PC-9 (cell line): ENCODE data around the gene UPK1A. TPM values are rescaled to one million over a fixed set of nuclear protein-coding genes. Genes with fewer than 3 reads are reported as not detected.

Experiments used
- BruUV-seq: library from RNA; stranded (reverse); fragments of 400-500 nt; replicated peaks from 2 replicates; lab custom pipeline; 2021; lab: Mats Ljungman, UMichigan
- CTCF ChIA-PET: fragments of 300-600 bp; sonication (Branson Sonifier 250); formaldehyde crosslinking; loops from one replicate; lab custom pipeline; 2022; ENCODE audit warnings: antibody characterized with exemption; lab: Charles Lee
- POLR2A ChIA-PET: fragments of 300-600 bp; sonication (Branson Sonifier 250); formaldehyde crosslinking; loops from one replicate; lab custom pipeline; 2022; ENCODE audit warnings: antibody characterized with exemption; ENCODE audit not compliant: unreplicated experiment; lab: Charles Lee
- DNase-seq, 2 experiments: peaks; one replicate each; pipeline versions ENCODE4 v3.0.0 to v3.0.0-alpha.2; 2015 to 2022; ENCODE audit warnings: mixed read lengths in 1 of 2
- H2AFZ ChIP-seq: fragments of 200-600 bp; sonication (generic); 2 replicates; pipeline ENCODE4 v1.8.1; 2017; ENCODE audit warnings: antibody characterized with exemption
- H3F3A ChIP-seq: fragments of 200-600 bp; sonication (generic); 2 replicates; pipeline ENCODE4 v1.8.1; 2017; ENCODE audit warnings: antibody characterized with exemption, mild to moderate bottlenecking, low read depth; ENCODE audit not compliant: insufficient read depth
- H3K27ac ChIP-seq: fragments of 200-600 bp; sonication (generic); 2 replicates; pipeline ENCODE4 v1.6.1; 2016; ENCODE audit warnings: mixed run types
- H3K27me3 ChIP-seq: fragments of 200-600 bp; sonication (generic); 2 replicates; pipeline ENCODE4 v1.6.1; 2016; ENCODE audit warnings: low read depth, mixed run types; ENCODE audit not compliant: insufficient read depth
- H3K36me3 ChIP-seq: fragments of 200-600 bp; sonication (generic); 2 replicates; pipeline ENCODE4 v1.6.1; 2016; ENCODE audit warnings: low read depth, mixed run types
- H3K4me1 ChIP-seq: fragments of 200-600 bp; sonication (generic); replicated peaks from 2 replicates; pipeline ENCODE4 v1.6.1; 2016; ENCODE audit warnings: mixed run types; ENCODE audit not compliant: insufficient read depth
- H3K4me2 ChIP-seq: fragments of 200-600 bp; sonication (generic); 2 replicates; pipeline ENCODE4 v1.6.1; 2017; ENCODE audit warnings: mixed run types
- H3K4me3 ChIP-seq: fragments of 200-600 bp; sonication (generic); 2 replicates; pipeline ENCODE4 v1.6.1; 2016; ENCODE audit warnings: mixed run types
- H3K79me2 ChIP-seq: fragments of 200-600 bp; sonication (generic); 2 replicates; pipeline ENCODE4 v1.6.1; 2017; ENCODE audit warnings: low read depth, mixed run types
- H3K9me2 ChIP-seq: fragments of 200-600 bp; sonication (generic); 2 replicates; pipeline ENCODE4 v1.8.1; 2017; ENCODE audit warnings: mild to moderate bottlenecking; ENCODE audit not compliant: insufficient read depth
- H3K9me3 ChIP-seq: fragments of 200-600 bp; sonication (generic); 2 replicates; pipeline ENCODE4 v1.8.1; 2016; ENCODE audit warnings: low read depth; ENCODE audit not compliant: insufficient read depth
- H4K20me1 ChIP-seq: fragments of 200-600 bp; sonication (generic); 2 replicates; pipeline ENCODE4 v1.8.1; 2017; ENCODE audit not compliant: insufficient read depth
- CTCF ChIP-seq: fragments of 200-600 bp; sonication (generic); conservative IDR thresholded peaks from 2 replicates; pipeline ENCODE4 v1.6.1; 2017; ENCODE audit warnings: mixed run types, antibody characterized with exemption, mild to moderate bottlenecking, moderate library complexity
- EZH2 ChIP-seq: fragments of 200-600 bp; sonication (generic); IDR thresholded peaks from 2 replicates; pipeline ENCODE4 v1.8.0; 2017; ENCODE audit warnings: antibody characterized with exemption, low read depth
- intact Hi-C: fragments of 100-400 bp; cut with micrococcal nuclease; formaldehyde crosslinking; loops from one replicate; pipeline ENCODE4 v1.10.0; 2022; ENCODE audit not compliant: unreplicated experiment
- total RNA-seq: library from RNA; stranded (reverse); gene quantifications from 2 replicates; pipeline ENCODE4 v1.2.3, GENCODE V29; 2021

The UPK1A gene
- total RNA-seq, 1 experiment from 2014 or later = 1.6 TPM

GRCh38 chr19:35720163-35720524 lies 53.8 kb downstream of the UPK1A start:
- ChIA-PET CTCF (no interaction called here), POLR2A (no interaction called here)
- intact Hi-C loops = no loop called here
- DNase-seq = no peak
- H2AFZ ChIP-seq = no peak overlapping the region
- no TSS peak for BruUV-seq
- H3K4me2 ChIP-seq = no peak overlapping the region
- no peaks in the 10 kb centered on the region for H3K9me2 ChIP-seq
- no peaks in the 10 kb centered on the region for H3K9me3 ChIP-seq
- peaks cover 6% of the 10 kb centered on the region; the same call in 1 of the 2 replicates for H3F3A ChIP-seq
- H3K27ac ChIP-seq = no peak overlapping the region
- no peak overlapping the region for H3K4me3 ChIP-seq
- TF ChIP-seq CTCF (no peak), EZH2 (no peak)
- peaks cover 28% of the 10 kb centered on the region for H3K79me2 ChIP-seq
- peaks cover 14% of the 10 kb centered on the region for H4K20me1 ChIP-seq
- no peaks in the 10 kb centered on the region for H3K36me3 ChIP-seq
- H3K4me1 ChIP-seq = peaks cover 15% of the 10 kb centered on the region
- H3K27me3 ChIP-seq = no peaks in the 10 kb centered on the region

GRCh38 chr19:35720648-35721047 lies 54.3 kb downstream of the UPK1A start:
- no peak overlapping the region for H3K27ac ChIP-seq
- DNase-seq = no peak
- H3K9me3 ChIP-seq = no peaks in the 10 kb centered on the region
- intact Hi-C loops = no loop called here
- H3K27me3 ChIP-seq = no peaks in the 10 kb centered on the region
- H3K79me2 ChIP-seq = peaks cover 23% of the 10 kb centered on the region
- H3K4me2 ChIP-seq = no peak overlapping the region
- no peaks in the 10 kb centered on the region for H3K9me2 ChIP-seq
- BruUV-seq = no TSS peak
- H4K20me1 ChIP-seq = peaks cover 14% of the 10 kb centered on the region
- POLR2A ChIA-PET = no interaction called here
- H2AFZ ChIP-seq = no peak overlapping the region
- CTCF ChIA-PET = no interaction called here
- H3K4me3 ChIP-seq = no peak overlapping the region
- H3K36me3 ChIP-seq = no peaks in the 10 kb centered on the region
- H3K4me1 ChIP-seq = peaks cover 10% of the 10 kb centered on the region
- peaks cover 6% of the 10 kb centered on the region; the same call in 1 of the 2 replicates for H3F3A ChIP-seq
- no peak for TF ChIP-seq EZH2
- no peak for TF ChIP-seq CTCF

GRCh38 chr19:35721374-35721773 lies 55.1 kb downstream of the UPK1A start:
- no TSS peak for BruUV-seq
- no peak for TF ChIP-seq CTCF
- TF ChIP-seq EZH2 = no peak
- Histone ChIP-seq H3K36me3 (no peaks in the 10 kb centered on the region), H3K4me3 (no peak overlapping the region), H3F3A (peaks cover 5% of the 10 kb centered on the region; the same call in 1 of the 2 replicates), H4K20me1 (peaks cover 14% of the 10 kb centered on the region), H3K27me3 (no peaks in the 10 kb centered on the region), H2AFZ (no peak overlapping the region), H3K9me3 (no peaks in the 10 kb centered on the region), H3K9me2 (no peaks in the 10 kb centered on the region), H3K4me2 (no peak overlapping the region), H3K79me2 (peaks cover 22% of the 10 kb centered on the region), H3K4me1 (peaks cover 6% of the 10 kb centered on the region), H3K27ac (no peak overlapping the region)
- ChIA-PET POLR2A (no interaction called here), CTCF (no interaction called here)
- intact Hi-C loops = no loop called here
- DNase-seq = no peak
